MM.1S (cell line): ENCODE data around the gene IFT27.

Source experiments
- DNase-seq: peaks from one replicate; pipeline ENCODE4 v3.0.0-alpha.2; 2015
- H2AFZ ChIP-seq: fragments of 300-600 bp; sonication (generic); 2 replicates; pipeline ENCODE4 v1.6.0; 2016; ENCODE audit warnings: antibody characterized with exemption, low read length
- H3F3A ChIP-seq: fragments of 300-600 bp; sonication (generic); 2 replicates; pipeline ENCODE4 v1.6.1; 2016; ENCODE audit warnings: mild to moderate bottlenecking, antibody characterized with exemption, low read length, moderate library complexity, mixed read lengths; ENCODE audit not compliant: insufficient read depth
- H3K27ac ChIP-seq: fragments of 300-600 bp; sonication (generic); 2 replicates; pipeline ENCODE4 v1.5.1; 2016; ENCODE audit warnings: mild to moderate bottlenecking, low read length
- H3K27me3 ChIP-seq: fragments of 300-600 bp; sonication (generic); replicated peaks from 2 replicates; pipeline ENCODE4 v1.6.0; 2016; ENCODE audit warnings: low read length; ENCODE audit not compliant: insufficient read depth
- H3K36me3 ChIP-seq: fragments of 300-600 bp; sonication (generic); replicated peaks from 2 replicates; pipeline ENCODE4 v1.6.1; 2016; ENCODE audit warnings: mild to moderate bottlenecking, low read length, mixed read lengths; ENCODE audit not compliant: insufficient read depth
- H3K4me1 ChIP-seq: fragments of 300-600 bp; sonication (generic); 2 replicates; pipeline ENCODE4 v1.6.1; 2016; ENCODE audit warnings: low read length, mixed read lengths
- H3K4me2 ChIP-seq: fragments of 300-600 bp; sonication (generic); 2 replicates; pipeline ENCODE4 v1.6.0; 2016; ENCODE audit warnings: low read depth, low read length
- H3K4me3 ChIP-seq: fragments of 300-600 bp; sonication (generic); 2 replicates; pipeline ENCODE4 v1.5.1; 2016; ENCODE audit warnings: low read length, mixed read lengths
- H3K79me2 ChIP-seq: fragments of 300-600 bp; sonication (generic); 2 replicates; pipeline ENCODE4 v1.6.1; 2016; ENCODE audit warnings: mixed run types, low read length, mixed read lengths
- H3K9ac ChIP-seq: fragments of 300-600 bp; sonication (generic); 2 replicates; pipeline ENCODE4 v1.6.1; 2016; ENCODE audit warnings: low read length, mixed read lengths
- H3K9me2 ChIP-seq: fragments of 300-600 bp; sonication (generic); replicated peaks from 2 replicates; pipeline ENCODE4 v1.6.1; 2016; ENCODE audit warnings: mild to moderate bottlenecking, low read length, mixed read lengths; ENCODE audit not compliant: insufficient read depth
- H3K9me3 ChIP-seq: fragments of 300-600 bp; sonication (generic); replicated peaks from 2 replicates; pipeline ENCODE4 v1.6.1; 2016; ENCODE audit warnings: mild to moderate bottlenecking, low read length, mixed read lengths; ENCODE audit not compliant: insufficient read depth
- H4K20me1 ChIP-seq: fragments of 300-600 bp; sonication (generic); 2 replicates; pipeline ENCODE4 v1.6.1; 2016; ENCODE audit warnings: mild to moderate bottlenecking, low read length, moderate library complexity, mixed read lengths; ENCODE audit not compliant: insufficient read depth
- CTCF ChIP-seq: fragments of 300-600 bp; sonication (generic); IDR thresholded peaks from 2 replicates; pipeline ENCODE4 v1.5.1; 2016; ENCODE audit warnings: antibody characterized with exemption, low read length, mixed read lengths
- EZH2 ChIP-seq: fragments of 300-600 bp; sonication (generic); optimal IDR thresholded peaks from 2 replicates; pipeline ENCODE3; 2017; ENCODE audit warnings: low read depth, mild to moderate bottlenecking, antibody characterized with exemption, low read length, mixed read lengths
- EZH2phosphoT487 ChIP-seq: fragments of 300-600 bp; sonication (generic); IDR thresholded peaks from 2 replicates; pipeline ENCODE4 v1.6.1; 2018; ENCODE audit warnings: antibody characterized with exemption, low read length

Gene IFT27

GRCh38 chr22:36727927-36728488 lies 47.9 kb downstream of the IFT27 start:
- TF ChIP-seq CTCF = no peak
- no peak for TF ChIP-seq EZH2phosphoT487
- TF ChIP-seq EZH2 = no peak
- Histone ChIP-seq H4K20me1 (no peaks in the 10 kb centered on the region), H3K9me2 (no peaks in the 10 kb centered on the region), H3F3A (no peaks in the 10 kb centered on the region), H3K9ac (no peak overlapping the region), H3K27me3 (peaks cover 93% of the 10 kb centered on the region), H3K4me1 (no peaks in the 10 kb centered on the region), H3K4me3 (no peak overlapping the region), H3K9me3 (no peaks in the 10 kb centered on the region), H2AFZ (no peak overlapping the region), H3K79me2 (no peaks in the 10 kb centered on the region), H3K27ac (no peak overlapping the region), H3K4me2 (no peak overlapping the region), H3K36me3 (no peaks in the 10 kb centered on the region)
- DNase-seq = no peak

- peaks cover 93% of the 10 kb centered on the region for H3K27me3 ChIP-seq
- no peaks in the 10 kb centered on the region for H3K9me3 ChIP-seq
- no peak overlapping the region for H3K4me3 ChIP-seq
- no peaks in the 10 kb centered on the region for H3K9me2 ChIP-seq
- no peak for TF ChIP-seq EZH2
- no peak for TF ChIP-seq CTCF
- no peak for TF ChIP-seq EZH2phosphoT487
- no peak overlapping the region for H3K4me2 ChIP-seq
- no peaks in the 10 kb centered on the region for H3F3A ChIP-seq
- H3K36me3 ChIP-seq = no peaks in the 10 kb centered on the region
- H3K9ac ChIP-seq = no peak overlapping the region
- no peak overlapping the region for H2AFZ ChIP-seq
- H4K20me1 ChIP-seq = no peaks in the 10 kb centered on the region
- DNase-seq = no peak
- H3K79me2 ChIP-seq = no peaks in the 10 kb centered on the region
- H3K27ac ChIP-seq = no peak overlapping the region
- no peaks in the 10 kb centered on the region for H3K4me1 ChIP-seq
These were observed 48.8 kb downstream of the IFT27 start for GRCh38 chr22:36727110-36727509.

- Histone ChIP-seq H3K9ac (no peak overlapping the region), H3K27me3 (peaks cover 94% of the 10 kb centered on the region)
These were observed 49.9 kb downstream of the IFT27 start for GRCh38 chr22:36726007-36726380.

More at GRCh38 chr22:36726007-36726380, 49.9 kb downstream of the IFT27 start:
- H3K36me3 ChIP-seq = no peaks in the 10 kb centered on the region
- H3K4me1 ChIP-seq = no peaks in the 10 kb centered on the region
- no peak overlapping the region for H3K27ac ChIP-seq
- H3F3A ChIP-seq = no peaks in the 10 kb centered on the region
- no peaks in the 10 kb centered on the region for H3K9me3 ChIP-seq
- DNase-seq = no peak
- no peaks in the 10 kb centered on the region for H3K79me2 ChIP-seq
- H3K4me2 ChIP-seq = no peak overlapping the region
- no peak for TF ChIP-seq EZH2
- TF ChIP-seq EZH2phosphoT487 = no peak
- no peak for TF ChIP-seq CTCF
- no peak overlapping the region for H2AFZ ChIP-seq
- no peak overlapping the region for H3K4me3 ChIP-seq
- no peaks in the 10 kb centered on the region for H3K9me2 ChIP-seq
- no peaks in the 10 kb centered on the region for H4K20me1 ChIP-seq
